B cell (primary cell): ENCODE data around the gene PRDM10. TPM values are rescaled to one million over a fixed set of nuclear protein-coding genes. Genes with fewer than 3 reads are reported as not detected.

Experiments used
- ATAC-seq: fragments of 200-7000 bp; cut with Tn5 transposase; one replicate; pipeline ENCODE4 v1.10.0; 2021; ENCODE audit warnings: low read depth, mild to moderate bottlenecking, moderate number of reproducible peaks, moderate library complexity
- CTCF ChIA-PET: fragments of 350-600 bp; sonication (Branson Sonifier 250); formaldehyde crosslinking; loops from one replicate; lab custom pipeline; 2021; ENCODE audit warnings: antibody characterized with exemption, inconsistent platforms; lab: Charles Lee
- POLR2A ChIA-PET: fragments of 350-600 bp; sonication (Branson Sonifier 250); formaldehyde crosslinking; loops from one replicate; lab custom pipeline; 2021; ENCODE audit warnings: antibody characterized with exemption; lab: Charles Lee
- DNase-seq: peaks from one replicate; pipeline ENCODE4 v3.0.0; 2013
- H2AFZ ChIP-seq: 2 replicates; pipeline ENCODE4 v1.6.1; 2012; ENCODE audit warnings: mild to moderate bottlenecking, low read depth, low read length; ENCODE audit not compliant: insufficient read depth, poor library complexity, severe bottlenecking
- H3K27ac ChIP-seq, 2 donors: 1 replicate in 1 of 2; 2 replicates in 1 of 2; pipeline ENCODE4 v1.5.1; 2012 to 2013; ENCODE audit warnings: low read length in 2 of 2, mild to moderate bottlenecking in 2 of 2, moderate library complexity in 1 of 2
- H3K27me3 ChIP-seq, 4 experiments: fragments of 200-600 bp in 1 of 4; sonication (generic) in 1 of 4; replicated peaks in 1 of 4; 1 replicate in 2 of 4; 2 replicates in 2 of 4; pipeline versions ENCODE4 v1.6.1 to v1.7.0; 2013 to 2016; ENCODE audit warnings: low read length in 3 of 4, mild to moderate bottlenecking in 2 of 4, mixed read lengths in 1 of 4, moderate library complexity in 1 of 4; ENCODE audit not compliant: insufficient read depth in 4 of 4, control insufficient read depth in 3 of 4; ENCODE audit errors: control extremely low read depth in 1 of 4
- H3K36me3 ChIP-seq, 2 experiments: replicated peaks in 1 of 2; 1 replicate in 1 of 2; 2 replicates in 1 of 2; pipeline versions ENCODE4 v1.6.1 to v1.7.1; 2013; ENCODE audit warnings: low read length in 1 of 2; ENCODE audit not compliant: insufficient read depth in 2 of 2, control insufficient read depth in 1 of 2; ENCODE audit errors: control extremely low read depth in 1 of 2, extremely low read depth in 1 of 2
- H3K4me1 ChIP-seq, 2 donors: fragments of 200-600 bp in 1 of 2; sonication (generic) in 1 of 2; 1 replicate in 1 of 2; 2 replicates in 1 of 2; pipeline versions ENCODE4 v1.5.1 to v1.6.1; 2013 to 2017; ENCODE audit warnings: low read length in 2 of 2; ENCODE audit not compliant: control insufficient read depth in 2 of 2, insufficient read depth in 2 of 2
- H3K4me2 ChIP-seq: replicated peaks from 2 replicates; pipeline ENCODE3; 2012; ENCODE audit warnings: mild to moderate bottlenecking, low read depth, low read length; ENCODE audit not compliant: poor library complexity, severe bottlenecking
- H3K4me3 ChIP-seq, 5 experiments: fragments of 200-600 bp in 1 of 5; sonication (generic) in 1 of 5; 1 replicate in 3 of 5; 2 replicates in 2 of 5; pipeline versions ENCODE4 v1.5.1 to v1.7.0; 2011 to 2016; ENCODE audit warnings: low read length in 4 of 5, mild to moderate bottlenecking in 4 of 5, low read depth in 2 of 5, control low read depth in 1 of 5, moderate library complexity in 1 of 5; ENCODE audit not compliant: insufficient read depth in 1 of 5; ENCODE audit errors: control extremely low read depth in 1 of 5, extremely low read depth in 1 of 5
- H3K79me2 ChIP-seq: fragments of 200-600 bp; sonication (generic); one replicate; pipeline ENCODE4 v1.6.0; 2016; ENCODE audit warnings: low read length; ENCODE audit not compliant: control insufficient read depth, insufficient read depth
- H3K9ac ChIP-seq: fragments of 200-600 bp; sonication (generic); 2 replicates; pipeline ENCODE4 v1.6.1; 2017; ENCODE audit warnings: mild to moderate bottlenecking, low read length, moderate library complexity
- H3K9me3 ChIP-seq, 3 donors: one replicate each; pipeline versions ENCODE4 v1.6.1 to v1.7.1; 2013; ENCODE audit warnings: low read length in 2 of 3; ENCODE audit not compliant: control insufficient read depth in 2 of 3, insufficient read depth in 1 of 3; ENCODE audit errors: control extremely low read depth in 1 of 3
- H4K20me1 ChIP-seq: 2 replicates; pipeline ENCODE4 v1.6.0; 2012; ENCODE audit warnings: mild to moderate bottlenecking, low read length; ENCODE audit not compliant: insufficient read depth, control insufficient read depth, poor library complexity, severe bottlenecking
- H3K27ac Mint-ChIP-seq: one replicate; pipeline ENCODE4 v1.8.0; 2021; ENCODE audit warnings: mixed read lengths
- H3K27me3 Mint-ChIP-seq: one replicate; pipeline ENCODE4 v1.8.0; 2021; ENCODE audit warnings: mixed read lengths
- H3K4me1 Mint-ChIP-seq: one replicate; pipeline ENCODE4 v1.8.0; 2021; ENCODE audit warnings: mixed read lengths
- H3K4me3 Mint-ChIP-seq: one replicate; pipeline ENCODE4 v1.8.0; 2021; ENCODE audit warnings: mixed read lengths
- H3K9me3 Mint-ChIP-seq: one replicate; pipeline ENCODE4 v1.8.0; 2022; ENCODE audit warnings: mixed read lengths; ENCODE audit not compliant: insufficient read depth
- CTCF ChIP-seq: fragments of 200-600 bp; IDR thresholded peaks from one replicate; pipeline ENCODE4 v1.8.0; 2022; ENCODE audit warnings: antibody characterized with exemption, mild to moderate bottlenecking
- EZH2 ChIP-seq: IDR thresholded peaks from 2 replicates; pipeline ENCODE4 v1.6.1; 2012; ENCODE audit warnings: borderline replicate concordance, low read depth, mild to moderate bottlenecking, moderate library complexity, low read length; ENCODE audit not compliant: insufficient read depth, poor library complexity, severe bottlenecking
- WGBS: methylation state at CpG from one replicate; pipeline ENCODE4 v1.1.5; 2013; ENCODE audit warnings: missing lambda C conversion rate; ENCODE audit not compliant: insufficient coverage; 5-methylcytosine and 5-hydroxymethylcytosine counted together
- intact Hi-C: fragments of 100-400 bp; cut with micrococcal nuclease; formaldehyde crosslinking; loops from one replicate; pipeline ENCODE4 v1.10.0; 2022
- polyA plus RNA-seq: library from polyadenylated mRNA; depleted of rRNA; stranded (reverse); fragments of >200 nt; gene quantifications from 2 replicates; pipeline ENCODE4 v1.2.3, GENCODE V29; 2012
- total RNA-seq, 2 donors: library from RNA; stranded (reverse); fragments of 120-200 nt in 1 of 2; gene quantifications; 1 replicate in 1 of 2; 2 replicates in 1 of 2; pipeline versions ENCODE4 v1.2.3 to v1.2.4, GENCODE V29; 2013 to 2022

PRDM10 gene
- total and polyA plus RNA-seq, 2 donors (not counting 1 experiment from before 2014, with no cell fraction given), result 4.5 to 17.5 TPM

- ATAC-seq (no peak), DNase-seq (no peak)
- TF ChIP-seq EZH2 (no peak), CTCF (no peak)
- H3K9ac ChIP-seq, result no peak overlapping the region
- no peaks in the 10 kb centered on the region for H4K20me1 ChIP-seq
- H2AFZ ChIP-seq, result no peak overlapping the region
- H3K79me2 ChIP-seq, result no peaks in the 10 kb centered on the region
- ChIA-PET CTCF (interaction anchor here (0.9 to 1.9 kb wide), 2 partner anchors 199 kb away, joined by 3 to 5 read pairs; no protein-coding TSS in a partner anchor), POLR2A (no interaction called here)
- intact Hi-C loops, result no loop called here
- H3K4me3 ChIP-seq, result no peak overlapping the region
- H3K4me1 Mint-ChIP-seq, result no peaks in the 10 kb centered on the region
- no peaks in the 10 kb centered on the region for H3K9me3 ChIP-seq
- no peak overlapping the region for H3K27ac ChIP-seq
- no peaks in the 10 kb centered on the region for H3K27me3 Mint-ChIP-seq
- H3K4me2 ChIP-seq, result no peak overlapping the region
- H3K4me3 Mint-ChIP-seq, result no peak overlapping the region
- H3K4me1 ChIP-seq, result no peaks in the 10 kb centered on the region
- H3K27me3 ChIP-seq, result no peaks in the 10 kb centered on the region
- H3K27ac Mint-ChIP-seq, result no peak overlapping the region
- H3K36me3 ChIP-seq, result peaks cover 0 to 9% of the 10 kb centered on the region in 2 experiments
- H3K9me3 Mint-ChIP-seq, result no peaks in the 10 kb centered on the region
- WGBS, result 100% methylated on average over 3 of the region's 7 CpGs
Measured at GRCh38 chr11:129932381-129933067, 70.1 kb downstream of the PRDM10 start.

GRCh38 chr11:129930743-129931142, 71.9 kb downstream of the PRDM10 start:
- H3K4me2 ChIP-seq, result no peak overlapping the region
- Mint-ChIP-seq H3K4me1 (no peaks in the 10 kb centered on the region), H3K4me3 (no peak overlapping the region), H3K27me3 (no peaks in the 10 kb centered on the region), H3K9me3 (no peaks in the 10 kb centered on the region), H3K27ac (no peak overlapping the region)
- H3K9ac ChIP-seq, result no peak overlapping the region
- intact Hi-C loops, result no loop called here
- H3K27ac ChIP-seq, result no peak overlapping the region
- H4K20me1 ChIP-seq, result no peaks in the 10 kb centered on the region
- H3K9me3 ChIP-seq, result no peaks in the 10 kb centered on the region
- H3K79me2 ChIP-seq, result no peaks in the 10 kb centered on the region
- H3K4me3 ChIP-seq, result no peak overlapping the region
- no peak overlapping the region for H2AFZ ChIP-seq
- ChIA-PET POLR2A (no interaction called here), CTCF (interaction anchor here (0.9 to 1.3 kb wide), 2 partner anchors 9 to 282 kb away, joined by 3 read pairs; no protein-coding TSS in a partner anchor)
- H3K36me3 ChIP-seq, result peaks cover 0 to 9% of the 10 kb centered on the region in 2 experiments
- ATAC-seq (no peak), DNase-seq (no peak)
- TF ChIP-seq CTCF, result no peak
- no peak for TF ChIP-seq EZH2
- no peaks in the 10 kb centered on the region for H3K27me3 ChIP-seq
- no peaks in the 10 kb centered on the region for H3K4me1 ChIP-seq
- 64% methylated on average over 11 of the region's 13 CpGs for WGBS
